ENCODE results near the gene GP1BB. TPM values are rescaled to one million over a fixed set of nuclear protein-coding genes. Genes with fewer than 3 reads are reported as not detected.
"Not testable (repeated sequence)": the region's sequence is repeated elsewhere in the genome, so short reads cannot be mapped to it uniquely, and the experiment has no call there.

GP1BB gene
- total RNA-seq, 1 experiment from 2014 or later: 1.6 TPM

- no peak for DNase-seq (ENCODE audit: low read depth, low spot score)
- in situ Hi-C loops (cut with HindIII; ENCODE audit: low pct_unique_long_range_greater_than_20kb, low sequenced_read_pairs): no loop called here
Observed at GRCh38 chr22:19691007-19691720, 32.2 kb upstream of the GP1BB start.

GRCh38 chr22:19691721-19692341 is 31.5 kb upstream of the GP1BB start:
- peak; percentile 86 for DNase-seq (ENCODE audit: low read depth, low spot score)
- in situ Hi-C loops (cut with HindIII; ENCODE audit: low pct_unique_long_range_greater_than_20kb, low sequenced_read_pairs): no loop called here

- in situ Hi-C loops (cut with HindIII; ENCODE audit: low pct_unique_long_range_greater_than_20kb, low sequenced_read_pairs): no loop called here
Observed at GRCh38 chr22:19693581-19693980, 29.8 kb upstream of the GP1BB start.

DNA sequence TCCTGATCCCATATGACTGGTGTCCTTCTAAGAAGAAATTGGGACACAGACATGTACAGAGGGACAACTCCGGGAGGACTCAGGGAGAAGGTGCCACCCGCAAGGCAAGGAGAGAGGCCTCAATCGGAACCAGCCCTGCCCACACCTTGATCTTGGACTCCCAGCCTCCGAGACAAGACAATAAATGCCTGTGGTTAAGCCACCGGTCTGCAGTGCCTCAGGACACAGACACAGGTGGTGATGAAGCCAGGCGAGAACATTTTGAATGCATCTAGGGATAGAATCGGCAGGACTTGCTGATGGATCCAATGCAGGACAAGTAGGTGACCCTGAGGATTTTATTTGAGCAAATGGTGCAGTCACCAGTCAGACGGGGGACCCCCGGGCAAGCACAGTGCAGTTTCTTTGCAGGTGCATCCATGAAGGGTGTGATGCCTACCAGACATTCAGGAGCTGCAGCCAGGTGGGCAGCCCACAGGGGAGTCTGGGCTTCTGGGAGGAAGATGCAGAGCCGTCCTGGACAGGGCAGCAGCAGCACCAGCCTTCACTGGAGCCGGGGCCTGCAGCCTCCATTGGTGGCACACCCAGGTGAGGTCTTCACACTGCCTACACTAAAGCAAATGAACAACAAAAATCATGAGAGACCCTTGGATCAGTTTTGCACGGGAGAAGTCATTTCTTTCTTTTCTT is 29.2 kb upstream of the GP1BB start:
- in situ Hi-C loops (cut with HindIII; ENCODE audit: low pct_unique_long_range_greater_than_20kb, low sequenced_read_pairs): no loop called here
- no peak for DNase-seq (ENCODE audit: low read depth, low spot score)

More at GRCh38 chr22:19693581-19693980, 29.8 kb upstream of the GP1BB start:
- no peak for DNase-seq (ENCODE audit: low read depth, low spot score)

- in situ Hi-C loops (cut with HindIII; ENCODE audit: low pct_unique_long_range_greater_than_20kb, low sequenced_read_pairs): no loop called here
- DNase-seq (ENCODE audit: low read depth, low spot score): no peak
Observed at GRCh38 chr22:19694696-19695095, 28.6 kb upstream of the GP1BB start.

DNA sequence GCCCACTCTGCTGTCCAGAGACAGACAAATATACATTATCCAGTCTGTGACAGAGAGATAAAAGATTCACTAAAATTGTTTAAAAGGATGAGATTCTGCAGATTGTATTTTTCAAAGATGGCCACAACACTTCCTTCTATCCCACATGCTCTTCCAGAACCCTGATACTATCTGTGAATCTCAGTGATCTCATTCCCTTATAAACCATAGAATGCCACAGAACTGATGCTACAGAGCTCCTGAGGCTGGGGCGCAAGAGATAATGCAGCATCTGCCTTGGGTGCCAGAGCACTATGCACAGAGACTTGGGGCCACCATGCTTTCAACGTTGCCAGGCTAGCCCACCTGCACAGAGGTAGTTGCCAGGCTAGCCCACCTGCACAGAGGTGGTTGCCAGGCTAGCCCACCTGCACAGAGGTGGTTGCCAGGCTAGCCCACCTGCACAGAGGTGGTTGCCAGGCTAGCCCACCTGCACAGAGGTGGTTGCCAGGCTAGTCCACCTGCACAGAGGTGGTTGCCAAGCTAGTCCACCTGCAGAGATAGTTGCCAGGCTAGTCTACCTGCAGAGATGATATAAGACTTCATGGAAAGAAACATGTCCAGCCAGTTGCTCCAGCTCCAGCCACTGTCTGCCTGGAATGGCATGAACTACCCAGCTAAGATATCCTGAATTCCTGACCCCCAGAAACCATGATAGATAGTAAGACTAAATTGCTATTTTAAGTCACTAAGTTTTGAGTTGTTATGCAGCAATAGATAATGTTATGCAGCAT is 26.6 kb upstream of the GP1BB start:
- in situ Hi-C loops (cut with HindIII; ENCODE audit: low pct_unique_long_range_greater_than_20kb, low sequenced_read_pairs): no loop called here
- no peak for DNase-seq (ENCODE audit: low read depth, low spot score)

DNA sequence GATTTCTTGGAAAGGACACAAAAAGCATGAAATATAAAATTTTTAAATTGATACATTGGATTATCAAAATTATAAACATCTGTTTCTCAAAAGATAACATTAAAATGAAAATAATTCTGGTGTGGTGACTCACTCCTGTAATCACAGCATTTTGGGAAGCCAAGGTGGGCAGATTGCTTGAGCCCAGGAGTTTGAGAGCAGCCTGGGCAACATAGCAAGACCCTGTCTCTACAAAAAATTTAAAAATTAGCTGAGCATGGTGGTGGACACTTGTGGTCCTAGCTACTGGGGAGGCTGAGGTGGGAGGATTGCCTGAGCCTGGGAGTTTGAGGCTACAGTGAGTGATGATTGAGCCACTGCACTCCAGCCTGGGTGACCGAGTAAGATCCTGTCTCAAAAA is 25.5 kb upstream of the GP1BB start:
- DNase-seq (ENCODE audit: low read depth, low spot score); in situ Hi-C loops (cut with HindIII; ENCODE audit: low pct_unique_long_range_greater_than_20kb, low sequenced_read_pairs): not testable (repeated sequence)

DNA sequence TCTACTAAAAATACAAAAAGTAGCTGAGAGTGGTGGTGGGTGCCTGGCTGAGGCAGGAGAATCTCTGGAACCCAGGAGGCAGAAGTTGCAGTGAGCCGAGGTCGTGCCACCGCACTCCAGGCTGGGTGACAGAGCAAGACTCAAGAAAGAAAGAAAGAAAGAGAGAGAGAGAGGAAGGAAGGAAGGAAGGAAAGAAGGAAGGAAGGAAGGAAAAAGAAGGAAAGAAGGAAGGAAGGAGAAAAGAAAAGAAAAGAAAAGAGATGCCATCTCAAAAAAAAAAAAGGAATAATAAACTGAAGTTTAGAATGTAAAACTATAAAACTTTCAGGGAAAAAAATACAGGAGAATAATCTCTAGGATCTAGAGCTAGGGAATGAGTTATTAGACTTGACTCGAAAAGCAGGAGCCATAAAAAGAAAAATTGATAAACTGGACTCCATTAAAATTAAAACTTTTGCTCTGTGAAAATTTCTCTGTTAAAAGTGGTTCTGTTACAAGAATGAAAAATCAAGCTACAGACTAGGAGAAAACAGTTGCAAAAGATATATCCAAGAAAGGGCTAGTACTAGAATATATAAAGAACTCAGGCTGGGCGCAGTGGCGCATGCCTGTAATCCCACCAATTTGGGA is 22.4 kb upstream of the GP1BB start:
- no peak for DNase-seq (ENCODE audit: low read depth, low spot score)
- in situ Hi-C loops (cut with HindIII; ENCODE audit: low pct_unique_long_range_greater_than_20kb, low sequenced_read_pairs): no loop called here

GRCh38 chr22:19701420-19702145 is 21.8 kb upstream of the GP1BB start:
- in situ Hi-C loops (cut with HindIII; ENCODE audit: low pct_unique_long_range_greater_than_20kb, low sequenced_read_pairs): no loop called here
- DNase-seq (ENCODE audit: low read depth, low spot score): no peak

DNA sequence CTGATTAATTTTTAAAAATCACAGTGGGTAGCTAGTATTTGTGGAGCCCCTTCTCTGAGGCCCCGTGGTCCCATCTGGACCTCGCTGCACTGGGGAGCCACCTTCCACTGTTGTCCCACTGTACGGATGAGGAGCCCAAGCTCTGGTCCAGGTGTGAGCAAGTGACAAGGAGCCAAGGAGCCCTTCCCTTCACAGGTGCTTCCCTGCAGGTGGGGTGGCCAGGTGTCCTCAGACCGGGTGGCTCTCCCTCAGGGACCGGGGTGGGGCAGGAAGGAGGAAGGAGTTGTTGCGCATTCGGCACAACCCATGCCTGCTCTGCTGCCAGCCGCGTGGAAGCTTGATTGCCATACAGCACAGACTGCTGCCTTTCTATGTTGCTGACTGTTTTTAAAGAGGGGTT is 19.5 kb upstream of the GP1BB start:
- in situ Hi-C loops (cut with HindIII; ENCODE audit: low pct_unique_long_range_greater_than_20kb, low sequenced_read_pairs): no loop called here
- no peak for DNase-seq (ENCODE audit: low read depth, low spot score)

- in situ Hi-C loops (cut with HindIII; ENCODE audit: low pct_unique_long_range_greater_than_20kb, low sequenced_read_pairs): no loop called here
Observed at GRCh38 chr22:19704355-19705015, 18.9 kb upstream of the GP1BB start.

DNA sequence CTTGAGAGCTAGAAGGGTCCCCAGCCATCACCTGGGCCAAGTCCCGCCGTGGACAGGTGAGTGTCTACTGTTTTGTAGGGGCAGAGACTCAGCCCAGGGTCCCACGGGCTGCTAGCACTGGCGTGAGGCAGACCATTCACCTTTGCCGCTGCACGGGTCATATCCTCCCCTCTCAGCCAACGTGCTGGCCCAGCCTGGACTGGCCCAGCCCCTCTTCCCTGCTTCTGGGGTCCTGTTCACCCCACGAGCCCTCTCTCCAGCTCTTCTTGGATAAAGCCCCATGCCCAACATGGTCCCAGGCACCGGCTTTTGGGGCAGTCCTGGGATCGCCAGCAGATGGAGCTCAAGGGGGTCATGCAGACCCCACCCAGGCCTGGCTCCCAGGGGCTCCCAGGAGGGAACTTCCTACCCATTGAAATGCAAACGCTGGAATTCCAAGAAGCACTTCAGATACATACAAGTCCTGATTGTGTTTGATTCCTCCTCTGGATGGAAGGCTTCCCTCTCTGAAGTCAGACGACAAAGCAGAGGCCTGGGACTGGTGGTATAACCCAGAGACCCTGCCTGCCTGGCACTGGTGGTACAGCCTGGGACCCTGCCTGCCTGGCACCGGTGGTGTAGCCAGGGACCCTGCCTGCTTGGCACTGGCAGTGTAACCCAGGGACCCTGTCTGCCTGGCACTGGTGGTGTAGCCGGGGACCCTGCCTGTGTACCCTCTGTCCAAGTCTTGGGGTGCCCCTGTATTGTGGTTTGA is 18.0 kb upstream of the GP1BB start:
- DNase-seq (ENCODE audit: low read depth, low spot score): no peak
- in situ Hi-C loops (cut with HindIII; ENCODE audit: low pct_unique_long_range_greater_than_20kb, low sequenced_read_pairs): no loop called here

More at GRCh38 chr22:19704355-19705015, 18.9 kb upstream of the GP1BB start:
- DNase-seq (ENCODE audit: low read depth, low spot score): no peak

DNA sequence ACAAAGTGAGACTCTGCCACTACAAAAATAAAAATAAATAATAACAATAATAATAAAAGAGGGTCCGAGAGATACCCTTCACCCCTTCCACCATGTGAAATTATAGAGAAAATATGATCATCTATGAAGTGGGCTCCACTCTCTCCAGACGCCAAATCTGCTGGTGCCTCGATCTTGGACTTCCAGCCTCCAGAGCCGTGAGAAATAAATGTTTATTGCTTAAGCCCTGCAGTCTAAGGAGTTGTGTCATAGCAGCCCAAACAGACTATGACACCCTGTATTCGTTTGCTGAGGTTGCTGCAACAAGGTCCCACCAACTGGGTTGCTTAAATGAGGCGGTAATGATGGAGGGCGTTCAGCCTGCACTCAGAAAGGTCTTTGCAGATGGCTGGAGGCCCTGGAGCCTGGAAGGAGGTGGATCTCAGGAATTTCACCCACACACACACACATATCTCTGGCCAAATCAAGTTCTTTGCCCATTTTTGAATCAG is 16.6 kb upstream of the GP1BB start:
- in situ Hi-C loops (cut with HindIII; ENCODE audit: low pct_unique_long_range_greater_than_20kb, low sequenced_read_pairs): no loop called here
- DNase-seq (ENCODE audit: low read depth, low spot score): no peak

DNA sequence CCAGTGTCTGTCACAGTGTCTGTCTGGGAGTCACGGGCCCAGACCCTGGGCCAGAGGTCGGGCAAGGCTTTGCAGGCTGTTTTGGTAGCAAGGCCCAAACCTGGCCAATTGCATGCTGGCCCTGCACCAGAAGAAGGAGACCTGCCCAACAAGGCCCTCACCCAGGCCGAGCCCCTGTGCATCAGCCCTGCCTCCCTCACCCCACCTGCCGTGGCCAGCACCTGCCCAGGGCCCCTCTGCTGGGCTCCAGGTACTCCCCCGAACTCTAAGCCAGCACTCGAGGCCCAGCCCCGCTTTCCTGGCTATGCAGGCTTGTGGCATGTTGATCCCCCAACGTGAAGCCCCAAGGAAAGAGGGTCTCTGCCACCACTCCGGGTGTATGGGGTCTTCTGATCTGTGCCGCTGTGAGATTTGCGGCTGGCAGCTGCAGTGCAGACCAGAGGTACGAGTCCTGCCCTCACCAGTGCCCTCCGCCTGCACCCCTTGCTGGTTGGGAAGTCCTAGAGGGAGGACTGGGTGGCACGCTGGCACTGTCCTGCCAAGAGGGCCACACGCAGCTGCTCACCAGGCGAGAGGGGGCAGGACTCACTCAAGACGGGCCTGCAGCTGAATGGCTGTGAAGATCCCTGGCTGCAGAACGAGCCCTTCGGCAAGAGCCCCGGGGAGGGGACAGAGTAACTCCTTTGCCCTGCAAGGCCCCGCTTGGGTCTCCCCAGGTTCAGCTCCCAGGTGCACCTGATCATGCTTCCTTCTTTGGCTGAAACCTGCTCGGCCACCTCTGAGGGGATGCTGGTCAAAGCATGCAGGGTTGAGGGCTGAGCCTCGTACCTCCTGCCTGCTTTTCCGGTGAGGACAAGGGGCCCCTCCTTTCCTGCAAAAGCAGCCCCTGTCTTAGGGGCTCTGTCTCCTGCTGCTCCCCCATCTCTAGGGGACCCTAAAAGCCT is 15.7 kb upstream of the GP1BB start:
- DNase-seq (ENCODE audit: low read depth, low spot score): no peak
- in situ Hi-C loops (cut with HindIII; ENCODE audit: low pct_unique_long_range_greater_than_20kb, low sequenced_read_pairs): no loop called here

Measured in SK-MEL-5 (cell line).